ENCODE data around the gene SRGAP1. TPM values are rescaled to one million over a fixed set of nuclear protein-coding genes. Genes with fewer than 3 reads are reported as not detected.
A peak's percentile ranks its signal among the peaks of the same experiment; 100 is the strongest.

The SRGAP1 gene
- total and polyA plus RNA-seq, 2 of the 4 experiments (the other 2 are of a cell fraction), result 10.0 to 10.2 TPM

DNA sequence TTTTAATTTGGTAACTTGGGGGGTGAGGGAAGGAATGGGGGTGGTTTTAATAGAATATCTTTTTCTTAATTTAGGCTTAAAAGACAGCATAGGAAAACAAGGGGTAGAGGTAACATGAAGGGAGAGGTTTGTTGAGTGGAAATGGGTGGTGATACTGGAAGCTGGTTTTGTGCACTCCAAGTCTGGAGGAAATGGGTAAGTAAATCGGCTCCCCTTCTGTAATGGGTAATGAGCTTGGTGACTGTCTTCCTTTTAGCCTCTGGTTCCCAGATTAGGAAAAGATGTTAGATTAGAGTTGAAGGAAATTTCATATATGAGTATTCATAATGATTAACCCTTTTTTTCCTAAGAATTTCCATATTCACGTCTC lies 122.1 kb downstream of the SRGAP1 start:
- Histone ChIP-seq H3K27me3 (ENCODE audit: control insufficient read depth, insufficient read depth, low read length) (no peaks in the 10 kb centered on the region), H2BK120ac (ENCODE audit: low read depth, low read length) (0 out of 2 replicates have a peak overlapping the region, but pooled peaks have one; percentile 30), H2AK5ac (ENCODE audit: low read depth, low read length) (peak overlapping the region; percentile 61), H4K20me1 (ENCODE audit: insufficient read depth, low read length) (peaks cover 21% of the 10 kb centered on the region; the same call in 1 of the 2 replicates), H3K9me3 (ENCODE audit: control insufficient read depth, insufficient read depth, low read length) (no peaks in the 10 kb centered on the region), H3K4me2 (ENCODE audit: low read depth, low read length) (no peak overlapping the region), H4K8ac (ENCODE audit: low read depth in 2 of 2, low read length in 2 of 2) (peak overlapping the region in 1 of 2 experiments; percentile 28; a peak in 1 of 4 replicates), H3K9me1 (ENCODE audit: insufficient read depth, low read length) (peaks cover 17% of the 10 kb centered on the region), H3K56ac (ENCODE audit: extremely low read depth, insufficient read depth, low read length) (no peak overlapping the region), H3K14ac (replicated peaks; ENCODE audit: low read depth, low read length) (peak overlapping the region; percentile 60), H4K91ac (ENCODE audit: insufficient read depth, low read depth, low read length) (no peak overlapping the region), H2BK15ac (ENCODE audit: low read depth, low read length) (no peak overlapping the region), H3K23ac (ENCODE audit: low read depth, low read length) (peak overlapping the region; percentile 58; the same call in 1 of the 2 replicates), H2AK9ac (replicated peaks; ENCODE audit: low read depth, low read length, poor library complexity) (no peak overlapping the region), H3K4me1 (ENCODE audit: control insufficient read depth, insufficient read depth, low read length) (peaks cover 18% of the 10 kb centered on the region), H3K9ac (ENCODE audit: low read depth, low read length) (no peak overlapping the region), H3K4me3 (ENCODE audit: insufficient read depth, low read depth, low read length) (no peak overlapping the region), H3K36me3 (ENCODE audit: control insufficient read depth, insufficient read depth, low read length) (peaks cover 3% of the 10 kb centered on the region; the same call in 1 of the 2 replicates), H2BK5ac (ENCODE audit: low read depth, low read length, poor library complexity, severe bottlenecking) (peak overlapping the region; percentile 52), H3K79me1 (ENCODE audit: low read depth in 1 of 2, low read length in 2 of 2) (peaks cover 23 to 68% of the 10 kb centered on the region in 2 experiments), H2BK20ac (ENCODE audit: low read depth, low read length) (no peak overlapping the region), H4K5ac (ENCODE audit: low read depth, low read length) (peak overlapping the region; percentile 30; the same call in 1 of the 2 replicates), H3K27ac (ENCODE audit: insufficient read depth, low read length) (no peak overlapping the region), H3K4ac (ENCODE audit: low read depth, low read length) (no peak overlapping the region), H2AFZ (replicated peaks; ENCODE audit: low read length, poor library complexity) (no peak overlapping the region), H3K18ac (ENCODE audit: low read depth, low read length) (peak overlapping the region; percentile 24; the same call in 1 of the 2 replicates)
- dilution Hi-C loops (cut with HindIII; ENCODE audit: low sequenced_read_pairs, unreplicated experiment), result no loop called here
- intact Hi-C loops (cut with micrococcal nuclease), result no loop called here
- WGBS, 2 experiments (ENCODE audit: extremely low coverage in 2 of 2, insufficient read length in 1 of 2), result no CpG with 5 or more reads among the region's 2 CpGs
- ATAC-seq (ENCODE audit: low read depth), result no peak
- ChIA-PET CTCF (interaction anchor here (0.7 kb wide), 1 partner anchor 116 kb away, joined by 5 read pairs; no protein-coding TSS in a partner anchor), POLR2A (ENCODE audit: unreplicated experiment) (no interaction called here)
- in situ Hi-C loops (cut with MboI; ENCODE audit: low sequenced_read_pairs), result no loop called here
- no peak for TF ChIP-seq NFE2L2 (IDR thresholded peaks at IDR 0.05; ENCODE audit: low read depth, low read length)
- TF ChIP-seq, protein P1, sequence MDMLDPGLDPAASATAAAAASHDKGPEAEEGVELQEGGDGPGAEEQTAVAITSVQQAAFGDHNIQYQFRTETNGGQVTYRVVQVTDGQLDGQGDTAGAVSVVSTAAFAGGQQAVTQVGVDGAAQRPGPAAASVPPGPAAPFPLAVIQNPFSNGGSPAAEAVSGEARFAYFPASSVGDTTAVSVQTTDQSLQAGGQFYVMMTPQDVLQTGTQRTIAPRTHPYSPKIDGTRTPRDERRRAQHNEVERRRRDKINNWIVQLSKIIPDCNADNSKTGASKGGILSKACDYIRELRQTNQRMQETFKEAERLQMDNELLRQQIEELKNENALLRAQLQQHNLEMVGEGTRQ (IDR thresholded peaks at IDR 0.05; ENCODE audit: low read depth, low read length), result no peak
- no peak for TF ChIP-seq RCOR1 (IDR thresholded peaks at IDR 0.05; ENCODE audit: insufficient replicate concordance, low read length)
- no peak for TF ChIP-seq MAZ (IDR thresholded peaks at IDR 0.05; ENCODE audit: borderline replicate concordance, low read depth, low read length)
- no peak for TF ChIP-seq RAD21 (IDR thresholded peaks at IDR 0.05; ENCODE audit: low read length)
- TF ChIP-seq CEBPB (IDR thresholded peaks at IDR 0.05; ENCODE audit: low read depth, low read length), result no peak
- TF ChIP-seq MAFK (IDR thresholded peaks at IDR 0.05; ENCODE audit: low read depth, low read length), result no peak
- TF ChIP-seq SMC3 (IDR thresholded peaks at IDR 0.05; ENCODE audit: low read depth, low read length), result no peak
- TF ChIP-seq, protein P2, sequence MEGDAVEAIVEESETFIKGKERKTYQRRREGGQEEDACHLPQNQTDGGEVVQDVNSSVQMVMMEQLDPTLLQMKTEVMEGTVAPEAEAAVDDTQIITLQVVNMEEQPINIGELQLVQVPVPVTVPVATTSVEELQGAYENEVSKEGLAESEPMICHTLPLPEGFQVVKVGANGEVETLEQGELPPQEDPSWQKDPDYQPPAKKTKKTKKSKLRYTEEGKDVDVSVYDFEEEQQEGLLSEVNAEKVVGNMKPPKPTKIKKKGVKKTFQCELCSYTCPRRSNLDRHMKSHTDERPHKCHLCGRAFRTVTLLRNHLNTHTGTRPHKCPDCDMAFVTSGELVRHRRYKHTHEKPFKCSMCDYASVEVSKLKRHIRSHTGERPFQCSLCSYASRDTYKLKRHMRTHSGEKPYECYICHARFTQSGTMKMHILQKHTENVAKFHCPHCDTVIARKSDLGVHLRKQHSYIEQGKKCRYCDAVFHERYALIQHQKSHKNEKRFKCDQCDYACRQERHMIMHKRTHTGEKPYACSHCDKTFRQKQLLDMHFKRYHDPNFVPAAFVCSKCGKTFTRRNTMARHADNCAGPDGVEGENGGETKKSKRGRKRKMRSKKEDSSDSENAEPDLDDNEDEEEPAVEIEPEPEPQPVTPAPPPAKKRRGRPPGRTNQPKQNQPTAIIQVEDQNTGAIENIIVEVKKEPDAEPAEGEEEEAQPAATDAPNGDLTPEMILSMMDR (conservative IDR thresholded peaks at IDR 0.05; ENCODE audit: low read depth, low read length), result no peak
- no peak for TF ChIP-seq POLR2A (IDR thresholded peaks at IDR 0.05; ENCODE audit: low read depth, low read length)
- TF ChIP-seq RFX5 (IDR thresholded peaks at IDR 0.05; ENCODE audit: low read depth, low read length), result no peak
- no TSS peak for BruUV-seq (replicated peaks)
- no peak for DNase-seq
